GM12878 (cell line): ENCODE measurements around the gene LTA. TPM values are rescaled to one million over a fixed set of nuclear protein-coding genes. Genes with fewer than 3 reads are reported as not detected.

Experiments
- ATF7 ChIP-seq: fragments of 450-650 bp; IDR thresholded peaks from 2 replicates; pipeline ENCODE4 v1.6.1; 2016; ENCODE audit warnings: low read depth, mild to moderate bottlenecking
- BCL3 ChIP-seq: IDR thresholded peaks from 2 replicates; pipeline ENCODE4 v1.6.1; 2011; ENCODE audit warnings: borderline replicate concordance, low read depth, mild to moderate bottlenecking, moderate library complexity, low read length; ENCODE audit not compliant: insufficient read depth, poor library complexity, severe bottlenecking
- CHD1 ChIP-seq: IDR thresholded peaks from 2 replicates; pipeline ENCODE4 v1.6.1; 2012; ENCODE audit warnings: low read depth, low read length, improper control_type of control experiment
- CREB1 ChIP-seq: IDR thresholded peaks from 2 replicates; pipeline ENCODE4 v1.6.1; 2012; ENCODE audit warnings: low read depth, mild to moderate bottlenecking, inconsistent platforms
- E2F8 ChIP-seq: fragments of 450-650 bp; IDR thresholded peaks from 2 replicates; pipeline ENCODE4 v1.6.1; 2018; ENCODE audit warnings: mild to moderate bottlenecking, low read depth, moderate library complexity; ENCODE audit not compliant: partially characterized antibody
- FOXM1 ChIP-seq: IDR thresholded peaks from 2 replicates; pipeline ENCODE4 v1.6.1; 2012; ENCODE audit warnings: low read depth, mild to moderate bottlenecking, inconsistent platforms, low read length, moderate library complexity
- GABPA ChIP-seq: IDR thresholded peaks from 2 replicates; pipeline ENCODE4 v1.6.1; 2014; ENCODE audit warnings: antibody characterized with exemption, low read depth, mild to moderate bottlenecking, inconsistent platforms
- IRF4 ChIP-seq: IDR thresholded peaks from 2 replicates; pipeline ENCODE4 v1.6.1; 2011; ENCODE audit warnings: low read depth, low read length
- MTA3 ChIP-seq: IDR thresholded peaks from 2 replicates; pipeline ENCODE4 v1.6.1; 2012; ENCODE audit warnings: low read length, inconsistent platforms, borderline replicate concordance
- NFXL1 ChIP-seq: fragments of 450-650 bp; IDR thresholded peaks from 2 replicates; pipeline ENCODE4 v1.6.1; 2017; ENCODE audit warnings: antibody characterized with exemption, mild to moderate bottlenecking, borderline replicate concordance
- NR2C2 ChIP-seq: IDR thresholded peaks from 2 replicates; pipeline ENCODE4 v1.6.1; 2011; ENCODE audit warnings: borderline replicate concordance, low read depth; ENCODE audit not compliant: control insufficient read depth, insufficient read length
- PAX5 ChIP-seq: IDR thresholded peaks from 2 replicates; pipeline ENCODE4 v1.6.1; 2011; ENCODE audit warnings: low read depth, low read length, borderline replicate concordance
- RFX5 ChIP-seq: IDR thresholded peaks from 2 replicates; pipeline ENCODE4 v1.6.1; 2011; ENCODE audit warnings: low read depth, low read length, improper control_type of control experiment
- SMC3 ChIP-seq: IDR thresholded peaks from 2 replicates; pipeline ENCODE4 v1.6.1; 2011; ENCODE audit warnings: low read length, improper control_type of control experiment, borderline replicate concordance
- SP1 ChIP-seq: IDR thresholded peaks from one replicate; pipeline ENCODE4 v1.6.1; 2011; ENCODE audit warnings: low read depth, low read length
- SPI1 ChIP-seq: IDR thresholded peaks from 2 replicates; pipeline ENCODE4 v1.6.1; 2011; ENCODE audit warnings: low read depth, mild to moderate bottlenecking, low read length, moderate library complexity, borderline replicate concordance; ENCODE audit not compliant: insufficient read depth
- STAT3 ChIP-seq: IDR thresholded peaks from 2 replicates; pipeline ENCODE4 v1.6.1; 2011; ENCODE audit warnings: low read depth, low read length, improper control_type of control experiment
- TAF1 ChIP-seq: IDR thresholded peaks from 2 replicates; pipeline ENCODE4 v1.6.1; 2011; ENCODE audit warnings: mild to moderate bottlenecking, low read depth, low read length, borderline replicate concordance
- TCF3 ChIP-seq: IDR thresholded peaks from 2 replicates; pipeline ENCODE4 v1.6.1; 2012; ENCODE audit warnings: low read depth, mild to moderate bottlenecking, low read length, borderline replicate concordance; ENCODE audit not compliant: insufficient read depth
- USF2 ChIP-seq: IDR thresholded peaks from 2 replicates; pipeline ENCODE4 v1.6.1; 2011; ENCODE audit warnings: low read depth, low read length, improper control_type of control experiment, borderline replicate concordance
- ZBED1 ChIP-seq: IDR thresholded peaks from 2 replicates; pipeline ENCODE4 v1.6.1; 2016; ENCODE audit warnings: borderline replicate concordance
- ZNF592 ChIP-seq: fragments of 450-650 bp; IDR thresholded peaks from 2 replicates; pipeline ENCODE4 v1.6.1; 2017; ENCODE audit warnings: mild to moderate bottlenecking, moderate library complexity
- polyA plus RNA-seq, 11 experiments: library from polyadenylated mRNA; depleted of rRNA in 4 of 11; unstranded in 6 of 11; stranded (reverse) in 5 of 11; fragments of >200 nt; fragmentation: Nextera tagmentation in 4 of 11; fragmentation: Illumina TruSeq in 1 of 11; extraction: Ambion mirVana in 4 of 11; extraction: Trizol in 1 of 11; gene quantifications; 1 replicate in 1 of 11; 2 replicates in 10 of 11; pipeline versions ENCODE4 v1.2.1 to v1.2.3, GENCODE V29; 2011 to 2016; ENCODE audit warnings: inconsistent platforms in 2 of 11, missing spikeins in 2 of 11, low read depth in 1 of 11
- total RNA-seq, 4 experiments: library from RNA; depleted of rRNA in 3 of 4; stranded (reverse); fragments of >200 nt in 3 of 4; fragmentation: Illumina TruSeq in 1 of 4; extraction: Trizol in 1 of 4; gene quantifications; 2 replicates each; pipeline versions ENCODE4 v1.2.1 to v1.2.3, GENCODE V29; 2013 to 2021

Gene LTA
- total and polyA plus RNA-seq, 10 of the 15 experiments (the other 5 are each of a cell fraction or from before 2014, with no cell fraction given) = 27.5 to 100 (median 75.1) TPM

- no peak for TF ChIP-seq NR2C2
- 0 out of 2 replicates have a peak, but pooled peaks have one; percentile 38 for TF ChIP-seq CREB1
- TF ChIP-seq TCF3 = no peak
- peak; percentile 64; the same call in 1 of the 2 replicates for TF ChIP-seq GABPA
- TF ChIP-seq USF2 = no peak
- TF ChIP-seq ZNF592 = no peak
- no peak for TF ChIP-seq IRF4
- TF ChIP-seq CHD1 = no peak
- TF ChIP-seq SP1 = peak; percentile 42
- TF ChIP-seq PAX5 = no peak; the same call in 1 of the 2 replicates
- TF ChIP-seq FOXM1 = no peak
- no peak for TF ChIP-seq STAT3
- TF ChIP-seq NFXL1 = no peak
- TF ChIP-seq ZBED1 = no peak
- no peak for TF ChIP-seq E2F8
- TF ChIP-seq SMC3 = peak; percentile 95
- TF ChIP-seq ATF7 = no peak; the same call in 1 of the 2 replicates
- peak; percentile 50; the same call in 1 of the 2 replicates for TF ChIP-seq TAF1
- TF ChIP-seq RFX5 = no peak
- TF ChIP-seq BCL3 = no peak
- TF ChIP-seq MTA3 = no peak
- no peak for TF ChIP-seq SPI1
These were observed 25.6 kb upstream of the LTA start, which contains the start of gene ATP6V1G2 (continued) for GRCh38 chr6:31546339-31546957.
